ENCODE data around the gene NIPSNAP2.
"Not testable (repeated sequence)": the region's sequence is repeated elsewhere in the genome, so short reads cannot be mapped to it uniquely, and the experiment has no call there.

NIPSNAP2 gene

GRCh38 chr7:55992346-55992745, 28.0 kb downstream of the NIPSNAP2 start:
- no peak overlapping the region for H3K27ac ChIP-seq (ENCODE audit: low read depth, low read length)
- H3K9ac ChIP-seq (ENCODE audit: low read length): no peak overlapping the region
- no peaks in the 10 kb centered on the region for H3K27me3 ChIP-seq (ENCODE audit: control insufficient read depth, insufficient read depth, low read length)
- no peak overlapping the region for H3K4me3 ChIP-seq (ENCODE audit: low read length)
- peaks cover 22% of the 10 kb centered on the region for H3K36me3 ChIP-seq (ENCODE audit: control insufficient read depth, insufficient read depth, low read length)
- no peaks in the 10 kb centered on the region for H3K4me1 ChIP-seq (ENCODE audit: control insufficient read depth, insufficient read depth, low read length)

- H3K36me3 ChIP-seq (ENCODE audit: control insufficient read depth, insufficient read depth, low read length): peaks cover 23% of the 10 kb centered on the region
- no peak overlapping the region for H3K4me3 ChIP-seq (ENCODE audit: low read length)
- no peak overlapping the region for H3K9ac ChIP-seq (ENCODE audit: low read length)
- H3K4me1 ChIP-seq (ENCODE audit: control insufficient read depth, insufficient read depth, low read length): no peaks in the 10 kb centered on the region
- no peaks in the 10 kb centered on the region for H3K27me3 ChIP-seq (ENCODE audit: control insufficient read depth, insufficient read depth, low read length)
- H3K27ac ChIP-seq (ENCODE audit: low read depth, low read length): no peak overlapping the region
Measured at GRCh38 chr7:55996856-55997500, 32.6 kb downstream of the NIPSNAP2 start.

- Histone ChIP-seq H3K27ac (ENCODE audit: low read depth, low read length) (no peak overlapping the region), H3K9ac (ENCODE audit: low read length) (no peak overlapping the region), H3K36me3 (ENCODE audit: control insufficient read depth, insufficient read depth, low read length) (no peaks in the 10 kb centered on the region), H3K4me1 (ENCODE audit: control insufficient read depth, insufficient read depth, low read length) (no peaks in the 10 kb centered on the region), H3K27me3 (ENCODE audit: control insufficient read depth, insufficient read depth, low read length) (no peaks in the 10 kb centered on the region), H3K4me3 (ENCODE audit: low read length) (no peak overlapping the region)
Measured at GRCh38 chr7:56003749-56004148, 39.4 kb downstream of the NIPSNAP2 start.

GRCh38 chr7:56007167-56007652, 42.8 kb downstream of the NIPSNAP2 start:
- no peaks in the 10 kb centered on the region for H3K36me3 ChIP-seq (ENCODE audit: control insufficient read depth, insufficient read depth, low read length)
- H3K4me1 ChIP-seq (ENCODE audit: control insufficient read depth, insufficient read depth, low read length): no peaks in the 10 kb centered on the region
- H3K4me3 ChIP-seq (ENCODE audit: low read length): no peak overlapping the region
- H3K9ac ChIP-seq (ENCODE audit: low read length): no peak overlapping the region
- H3K27ac ChIP-seq (ENCODE audit: low read depth, low read length): no peak overlapping the region
- no peaks in the 10 kb centered on the region for H3K27me3 ChIP-seq (ENCODE audit: control insufficient read depth, insufficient read depth, low read length)

GRCh38 chr7:56007891-56008290, 43.5 kb downstream of the NIPSNAP2 start:
- no peaks in the 10 kb centered on the region for H3K27me3 ChIP-seq (ENCODE audit: control insufficient read depth, insufficient read depth, low read length)
- no peak overlapping the region for H3K27ac ChIP-seq (ENCODE audit: low read depth, low read length)
- H3K36me3 ChIP-seq (ENCODE audit: control insufficient read depth, insufficient read depth, low read length): no peaks in the 10 kb centered on the region
- no peak overlapping the region for H3K9ac ChIP-seq (ENCODE audit: low read length)
- no peak overlapping the region for H3K4me3 ChIP-seq (ENCODE audit: low read length)
- no peaks in the 10 kb centered on the region for H3K4me1 ChIP-seq (ENCODE audit: control insufficient read depth, insufficient read depth, low read length)

GRCh38 chr7:56009695-56010094, 45.3 kb downstream of the NIPSNAP2 start:
- H3K27ac ChIP-seq (ENCODE audit: low read depth, low read length): no peak overlapping the region
- no peak overlapping the region for H3K4me3 ChIP-seq (ENCODE audit: low read length)
- no peak overlapping the region for H3K9ac ChIP-seq (ENCODE audit: low read length)
- H3K4me1 ChIP-seq (ENCODE audit: control insufficient read depth, insufficient read depth, low read length): no peaks in the 10 kb centered on the region
- H3K36me3 ChIP-seq (ENCODE audit: control insufficient read depth, insufficient read depth, low read length): no peaks in the 10 kb centered on the region
- H3K27me3 ChIP-seq (ENCODE audit: control insufficient read depth, insufficient read depth, low read length): no peaks in the 10 kb centered on the region

- not testable (repeated sequence) for H3K36me3 ChIP-seq (ENCODE audit: control insufficient read depth, insufficient read depth, low read length); H3K27me3 ChIP-seq (ENCODE audit: control insufficient read depth, insufficient read depth, low read length); H3K4me1 ChIP-seq (ENCODE audit: control insufficient read depth, insufficient read depth, low read length)
Measured at GRCh38 chr7:56017015-56017414, 52.6 kb downstream of the NIPSNAP2 start.

GRCh38 chr7:56019501-56019900, 55.1 kb downstream of the NIPSNAP2 start:
- H3K9ac ChIP-seq (ENCODE audit: low read length): no peak overlapping the region
- no peak overlapping the region for H3K4me3 ChIP-seq (ENCODE audit: low read length)
- H3K27me3 ChIP-seq (ENCODE audit: control insufficient read depth, insufficient read depth, low read length): no peaks in the 10 kb centered on the region
- H3K4me1 ChIP-seq (ENCODE audit: control insufficient read depth, insufficient read depth, low read length): no peaks in the 10 kb centered on the region
- no peaks in the 10 kb centered on the region for H3K36me3 ChIP-seq (ENCODE audit: control insufficient read depth, insufficient read depth, low read length)
- H3K27ac ChIP-seq (ENCODE audit: low read depth, low read length): no peak overlapping the region

More at GRCh38 chr7:56017015-56017414, 52.6 kb downstream of the NIPSNAP2 start:
- not testable (repeated sequence) for H3K9ac ChIP-seq (ENCODE audit: low read length); H3K27ac ChIP-seq (ENCODE audit: low read depth, low read length); H3K4me3 ChIP-seq (ENCODE audit: low read length)

GRCh38 chr7:56023500-56023899, 59.1 kb downstream of the NIPSNAP2 start:
- H3K4me3 ChIP-seq (ENCODE audit: low read length): no peak overlapping the region
- H3K27me3 ChIP-seq (ENCODE audit: control insufficient read depth, insufficient read depth, low read length): no peaks in the 10 kb centered on the region
- no peak overlapping the region for H3K9ac ChIP-seq (ENCODE audit: low read length)
- H3K4me1 ChIP-seq (ENCODE audit: control insufficient read depth, insufficient read depth, low read length): no peaks in the 10 kb centered on the region
- H3K36me3 ChIP-seq (ENCODE audit: control insufficient read depth, insufficient read depth, low read length): no peaks in the 10 kb centered on the region
- H3K27ac ChIP-seq (ENCODE audit: low read depth, low read length): no peak overlapping the region

GRCh38 chr7:56026538-56026937, 62.2 kb downstream of the NIPSNAP2 start:
- H3K36me3 ChIP-seq (ENCODE audit: control insufficient read depth, insufficient read depth, low read length): no peaks in the 10 kb centered on the region
- H3K4me3 ChIP-seq (ENCODE audit: low read length): no peak overlapping the region
- no peak overlapping the region for H3K9ac ChIP-seq (ENCODE audit: low read length)
- H3K4me1 ChIP-seq (ENCODE audit: control insufficient read depth, insufficient read depth, low read length): no peaks in the 10 kb centered on the region
- H3K27ac ChIP-seq (ENCODE audit: low read depth, low read length): no peak overlapping the region
- no peaks in the 10 kb centered on the region for H3K27me3 ChIP-seq (ENCODE audit: control insufficient read depth, insufficient read depth, low read length)

GRCh38 chr7:56028942-56029630, 64.7 kb downstream of the NIPSNAP2 start:
- Histone ChIP-seq H3K27ac (ENCODE audit: low read depth, low read length) (no peak overlapping the region), H3K4me1 (ENCODE audit: control insufficient read depth, insufficient read depth, low read length) (no peaks in the 10 kb centered on the region), H3K9ac (ENCODE audit: low read length) (no peak overlapping the region), H3K36me3 (ENCODE audit: control insufficient read depth, insufficient read depth, low read length) (no peaks in the 10 kb centered on the region), H3K27me3 (ENCODE audit: control insufficient read depth, insufficient read depth, low read length) (no peaks in the 10 kb centered on the region), H3K4me3 (ENCODE audit: low read length) (no peak overlapping the region)

- no peaks in the 10 kb centered on the region for H3K27me3 ChIP-seq (ENCODE audit: control insufficient read depth, insufficient read depth, low read length)
- no peak overlapping the region for H3K27ac ChIP-seq (ENCODE audit: low read depth, low read length)
- no peak overlapping the region for H3K4me3 ChIP-seq (ENCODE audit: low read length)
- H3K9ac ChIP-seq (ENCODE audit: low read length): no peak overlapping the region
- H3K4me1 ChIP-seq (ENCODE audit: control insufficient read depth, insufficient read depth, low read length): no peaks in the 10 kb centered on the region
- H3K36me3 ChIP-seq (ENCODE audit: control insufficient read depth, insufficient read depth, low read length): no peaks in the 10 kb centered on the region
Measured at GRCh38 chr7:56030340-56030739, 66.0 kb downstream of the NIPSNAP2 start.

GRCh38 chr7:56031556-56031955, 67.2 kb downstream of the NIPSNAP2 start:
- H3K4me1 ChIP-seq (ENCODE audit: control insufficient read depth, insufficient read depth, low read length); H3K4me3 ChIP-seq (ENCODE audit: low read length); H3K27me3 ChIP-seq (ENCODE audit: control insufficient read depth, insufficient read depth, low read length); H3K36me3 ChIP-seq (ENCODE audit: control insufficient read depth, insufficient read depth, low read length); H3K9ac ChIP-seq (ENCODE audit: low read length); H3K27ac ChIP-seq (ENCODE audit: low read depth, low read length): not testable (repeated sequence)
